Muscle layer of duodenum (tissue), 2 donors: Measurements from ENCODE around the gene MYO16.

ENCODE experiments used
- H3K27ac ChIP-seq: one replicate; pipeline ENCODE4 v1.7.0; 2013; ENCODE audit warnings: mild to moderate bottlenecking, low read length
- H3K27me3 ChIP-seq: one replicate; pipeline ENCODE4 v1.7.0; 2013; ENCODE audit warnings: low read depth, mild to moderate bottlenecking, control low read depth, low read length
- H3K36me3 ChIP-seq, 2 donors: one replicate each; pipeline ENCODE4 v1.7.0; 2013; ENCODE audit warnings: low read length in 2 of 2, control low read depth in 1 of 2, mild to moderate bottlenecking in 1 of 2; ENCODE audit not compliant: insufficient read depth in 2 of 2, control insufficient read depth in 1 of 2
- H3K4me1 ChIP-seq, 2 donors: one replicate each; pipeline ENCODE4 v1.7.0; 2013; ENCODE audit warnings: low read length in 2 of 2, mild to moderate bottlenecking in 2 of 2, control low read depth in 1 of 2, moderate library complexity in 1 of 2; ENCODE audit not compliant: insufficient read depth in 2 of 2, control insufficient read depth in 1 of 2
- H3K4me3 ChIP-seq, 2 donors: one replicate each; pipeline ENCODE4 v1.7.0; 2013; ENCODE audit warnings: low read length in 2 of 2, low read depth in 1 of 2, mild to moderate bottlenecking in 1 of 2
- H3K9me3 ChIP-seq, 2 donors: one replicate each; pipeline ENCODE4 v1.7.0; 2013; ENCODE audit warnings: low read length in 2 of 2, control low read depth in 1 of 2, mild to moderate bottlenecking in 1 of 2; ENCODE audit not compliant: control insufficient read depth in 1 of 2
- donor health status: healthy.

Gene MYO16

DNA sequence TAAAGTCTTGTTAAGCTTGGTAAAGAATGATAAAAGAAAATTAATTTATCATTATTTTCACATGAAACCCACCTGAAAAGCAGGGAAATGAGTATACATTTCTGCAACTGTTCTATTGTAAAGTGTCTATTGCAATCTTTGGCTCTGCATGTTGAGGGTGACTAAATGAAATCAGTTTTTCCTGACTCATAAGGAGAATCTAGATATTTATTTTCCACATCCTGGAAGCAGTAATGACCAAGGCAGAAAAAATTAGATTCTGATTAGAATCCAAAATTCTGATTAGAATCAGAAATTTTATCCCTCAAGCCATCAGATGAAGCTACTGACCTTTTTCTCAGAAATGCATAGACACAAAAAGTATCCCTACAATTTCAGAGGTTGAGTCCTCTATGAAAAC is 178.4 kb downstream of the MYO16 start:
- H3K4me1 ChIP-seq: no peaks in the 10 kb centered on the region
- H3K4me3 ChIP-seq: no peak overlapping the region
- H3K27ac ChIP-seq: no peak overlapping the region
- H3K27me3 ChIP-seq: no peaks in the 10 kb centered on the region
- no peaks in the 10 kb centered on the region for H3K36me3 ChIP-seq
- H3K9me3 ChIP-seq: no peaks in the 10 kb centered on the region

DNA sequence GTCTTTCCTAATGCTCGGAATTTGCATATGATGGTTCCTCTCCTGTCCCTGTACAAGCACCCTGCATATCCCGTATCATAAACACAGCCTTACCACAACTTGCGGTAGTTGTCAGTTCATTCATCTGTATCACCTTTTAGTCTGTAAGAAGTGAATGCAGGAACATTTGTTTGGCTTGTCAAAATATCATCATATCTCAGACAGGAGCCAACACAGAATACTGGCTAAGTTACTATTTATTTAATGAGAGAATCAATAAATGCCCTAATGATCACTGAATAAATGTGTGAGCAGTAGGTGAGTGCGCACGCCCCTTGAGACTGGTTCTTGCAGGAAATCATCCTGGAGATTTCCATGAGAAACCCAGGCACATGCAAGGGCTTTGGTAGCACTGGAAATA is 182.8 kb downstream of the MYO16 start:
- H3K27ac ChIP-seq: no peak overlapping the region
- no peaks in the 10 kb centered on the region for H3K4me1 ChIP-seq
- no peak overlapping the region for H3K4me3 ChIP-seq
- no peaks in the 10 kb centered on the region for H3K27me3 ChIP-seq
- H3K36me3 ChIP-seq: no peaks in the 10 kb centered on the region
- no peaks in the 10 kb centered on the region for H3K9me3 ChIP-seq

- no peaks in the 10 kb centered on the region for H3K27me3 ChIP-seq
- H3K4me1 ChIP-seq: no peaks in the 10 kb centered on the region
- no peak overlapping the region for H3K4me3 ChIP-seq
- no peaks in the 10 kb centered on the region for H3K9me3 ChIP-seq
- H3K27ac ChIP-seq: no peak overlapping the region
- H3K36me3 ChIP-seq: no peaks in the 10 kb centered on the region
These were observed 183.2 kb downstream of the MYO16 start for GRCh38 chr13:108812661-108813060.

- no peak overlapping the region for H3K27ac ChIP-seq
- H3K27me3 ChIP-seq: no peaks in the 10 kb centered on the region
- no peaks in the 10 kb centered on the region for H3K9me3 ChIP-seq
- no peaks in the 10 kb centered on the region for H3K4me1 ChIP-seq
- H3K4me3 ChIP-seq: no peak overlapping the region
- no peaks in the 10 kb centered on the region for H3K36me3 ChIP-seq
These were observed 184.3 kb downstream of the MYO16 start for GRCh38 chr13:108813587-108814170.

DNA sequence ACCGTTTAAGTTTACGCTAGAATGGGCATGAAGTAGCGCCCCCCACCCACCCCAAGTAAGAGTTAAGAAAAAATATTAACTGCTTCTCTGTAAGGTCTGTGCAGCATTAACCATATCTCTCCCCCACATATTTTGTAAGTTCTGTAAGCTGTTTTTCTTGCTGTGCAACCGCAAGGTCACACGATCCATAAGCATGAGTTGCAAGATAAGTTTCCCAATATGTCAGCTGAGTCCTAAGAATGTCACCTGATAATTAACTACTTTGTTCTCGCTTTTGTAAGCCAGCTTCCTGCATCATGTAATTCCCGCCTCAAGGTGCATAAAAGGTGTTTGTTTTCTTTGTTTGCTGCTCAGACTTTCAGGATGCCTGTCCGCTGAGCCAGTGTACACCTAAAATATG is 187.0 kb downstream of the MYO16 start:
- Histone ChIP-seq H3K4me3 (no peak overlapping the region), H3K9me3 (no peaks in the 10 kb centered on the region), H3K36me3 (no peaks in the 10 kb centered on the region), H3K27ac (no peak overlapping the region), H3K27me3 (no peaks in the 10 kb centered on the region), H3K4me1 (no peaks in the 10 kb centered on the region)

DNA sequence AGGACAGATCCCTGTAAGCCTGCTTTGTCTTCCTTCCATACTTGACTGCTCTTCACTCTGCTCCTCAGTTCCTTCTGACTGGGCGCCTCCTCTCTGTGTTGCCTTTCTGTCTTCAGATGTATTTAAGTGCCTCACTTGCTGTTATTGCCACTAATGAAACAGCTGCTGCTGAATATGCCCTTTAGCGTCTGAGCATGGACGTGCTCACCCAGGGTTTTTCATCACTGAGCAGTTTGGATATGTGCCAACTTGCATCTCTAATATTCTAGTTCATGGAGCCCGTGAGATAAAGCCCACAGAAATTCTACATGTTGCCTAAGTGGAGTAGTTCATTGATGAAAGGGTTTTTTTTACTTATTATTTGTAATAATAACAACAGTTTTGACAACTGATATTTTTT is 198.2 kb downstream of the MYO16 start:
- Histone ChIP-seq H3K27ac (no peak overlapping the region), H3K36me3 (no peaks in the 10 kb centered on the region), H3K4me3 (no peak overlapping the region), H3K9me3 (peaks cover 0 to 15% of the 10 kb centered on the region in 2 donors), H3K27me3 (no peaks in the 10 kb centered on the region), H3K4me1 (no peaks in the 10 kb centered on the region)

GRCh38 chr13:108828086-108828815 is 198.8 kb downstream of the MYO16 start:
- H3K9me3 ChIP-seq: peaks cover 0 to 15% of the 10 kb centered on the region in 2 donors
- no peaks in the 10 kb centered on the region for H3K4me1 ChIP-seq
- H3K36me3 ChIP-seq: no peaks in the 10 kb centered on the region
- no peak overlapping the region for H3K27ac ChIP-seq
- H3K4me3 ChIP-seq: no peak overlapping the region
- no peaks in the 10 kb centered on the region for H3K27me3 ChIP-seq

GRCh38 chr13:108830916-108831315 is 201.5 kb downstream of the MYO16 start:
- no peaks in the 10 kb centered on the region for H3K27me3 ChIP-seq
- H3K4me1 ChIP-seq: no peaks in the 10 kb centered on the region
- no peak overlapping the region for H3K27ac ChIP-seq
- peaks cover 0 to 15% of the 10 kb centered on the region in 2 donors for H3K9me3 ChIP-seq
- H3K4me3 ChIP-seq: no peak overlapping the region
- H3K36me3 ChIP-seq: no peaks in the 10 kb centered on the region

DNA sequence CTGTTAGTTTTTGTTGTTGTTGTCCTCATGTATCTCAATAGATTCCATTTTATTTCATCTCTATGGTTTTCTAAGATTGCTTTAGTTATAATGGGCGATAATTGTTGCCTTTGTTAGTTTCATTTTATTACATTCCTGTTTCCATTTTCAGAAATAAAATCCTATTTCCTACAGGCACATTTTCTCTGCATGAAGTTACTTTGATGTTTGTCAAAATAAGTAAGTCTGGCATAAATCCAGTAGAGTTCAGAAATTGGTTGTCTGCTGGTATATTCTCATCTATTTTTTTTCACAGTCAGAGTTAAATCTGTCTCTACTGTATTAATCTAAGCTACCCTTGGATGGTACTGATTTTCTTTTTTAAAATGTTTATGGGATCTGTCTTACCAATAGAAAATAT is 204.1 kb downstream of the MYO16 start:
- no peak overlapping the region for H3K4me3 ChIP-seq
- H3K27ac ChIP-seq: no peak overlapping the region
- no peaks in the 10 kb centered on the region for H3K36me3 ChIP-seq
- peaks cover 0 to 7% of the 10 kb centered on the region in 2 donors for H3K9me3 ChIP-seq
- no peaks in the 10 kb centered on the region for H3K27me3 ChIP-seq
- H3K4me1 ChIP-seq: no peaks in the 10 kb centered on the region

DNA sequence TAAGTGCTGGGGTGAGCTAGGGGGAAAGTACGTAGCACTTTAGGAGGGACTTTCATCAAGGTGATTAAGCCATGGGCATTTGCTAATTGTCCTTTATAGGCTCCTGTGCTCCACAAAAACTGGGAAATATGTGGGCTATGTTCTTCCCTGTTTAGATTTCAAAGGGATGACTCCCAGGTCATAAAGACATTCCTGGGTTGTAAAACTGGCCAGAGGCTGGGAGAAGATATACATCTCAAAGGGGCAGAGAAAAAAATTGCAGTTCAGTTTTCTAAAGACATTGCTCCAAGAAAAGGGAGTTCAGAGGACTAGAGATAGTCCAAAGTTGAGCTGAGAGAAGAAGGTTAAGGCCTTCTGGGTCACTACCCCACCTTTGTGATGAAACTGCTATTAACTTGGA is 204.8 kb downstream of the MYO16 start:
- H3K27ac ChIP-seq: no peak overlapping the region
- H3K4me1 ChIP-seq: no peaks in the 10 kb centered on the region
- no peaks in the 10 kb centered on the region for H3K27me3 ChIP-seq

DNA sequence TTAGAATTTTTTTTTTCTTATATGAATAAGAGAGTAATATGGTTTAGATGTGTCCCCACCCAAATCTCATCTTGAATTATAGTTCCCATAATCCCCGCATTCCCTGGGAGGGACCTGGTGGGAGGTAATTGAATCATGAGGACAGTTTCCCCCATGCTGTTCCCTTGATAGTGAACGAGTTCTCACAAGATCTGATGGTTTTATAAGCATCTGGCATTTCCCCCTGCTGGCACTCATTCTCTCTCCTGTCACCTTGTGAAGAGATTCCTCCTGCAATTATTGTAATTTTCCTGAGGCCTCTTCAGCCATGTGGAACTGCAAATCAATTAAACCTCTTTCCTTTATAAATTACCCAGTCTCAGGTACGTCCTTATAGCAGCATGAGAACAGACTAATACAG is 205.7 kb downstream of the MYO16 start:
- H3K4me1 ChIP-seq: no peaks in the 10 kb centered on the region
- H3K9me3 ChIP-seq: no peaks in the 10 kb centered on the region
- no peaks in the 10 kb centered on the region for H3K27me3 ChIP-seq
- H3K27ac ChIP-seq: no peak overlapping the region
- H3K36me3 ChIP-seq: no peaks in the 10 kb centered on the region
- H3K4me3 ChIP-seq: no peak overlapping the region

More for the DNA sequence above, 204.8 kb downstream of the MYO16 start:
- Histone ChIP-seq H3K36me3 (no peaks in the 10 kb centered on the region), H3K9me3 (peaks cover 0 to under 1% of the 10 kb centered on the region in 2 donors), H3K4me3 (no peak overlapping the region)

- H3K27me3 ChIP-seq: no peaks in the 10 kb centered on the region
- no peaks in the 10 kb centered on the region for H3K4me1 ChIP-seq
These were observed 221.3 kb downstream of the MYO16 start for GRCh38 chr13:108850691-108851090.

More at GRCh38 chr13:108850691-108851090, 221.3 kb downstream of the MYO16 start:
- Histone ChIP-seq H3K27ac (no peak overlapping the region), H3K36me3 (no peaks in the 10 kb centered on the region), H3K9me3 (no peaks in the 10 kb centered on the region), H3K4me3 (no peak overlapping the region)
